Measurements from ENCODE around the gene UNK.

Gene UNK

DNA sequence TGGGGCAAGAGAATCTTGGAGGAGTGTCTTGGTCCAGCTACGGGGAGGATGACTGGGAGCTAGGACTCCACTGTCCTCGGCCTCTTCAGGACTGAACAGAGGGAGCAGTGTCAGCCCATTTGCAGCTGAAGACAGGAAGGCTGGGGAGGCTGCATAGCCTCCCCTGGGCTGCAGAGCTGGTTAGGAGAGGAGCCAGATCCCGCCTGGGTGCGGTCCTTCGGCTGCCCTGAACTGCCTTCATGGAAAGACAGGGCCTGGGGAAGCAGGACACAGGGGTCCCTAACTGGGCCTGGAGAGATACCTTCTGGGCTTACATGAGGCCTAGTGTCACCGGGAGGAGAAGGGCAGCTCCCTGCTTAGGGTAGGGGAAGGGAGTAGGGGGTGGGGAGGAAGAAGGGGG, 33.0 kb downstream of the UNK start:
- no peak overlapping the region for H3K56ac ChIP-seq (ENCODE audit: low read length)
- H3K27ac ChIP-seq (ENCODE audit: low read depth, low read length), result no peak overlapping the region
- H3K4me2 ChIP-seq (ENCODE audit: low read length), result no peak overlapping the region
- H2BK5ac ChIP-seq (ENCODE audit: low read length), result no peak overlapping the region
- no peak overlapping the region for H3K18ac ChIP-seq (ENCODE audit: low read length)
- H3K27me3 ChIP-seq (ENCODE audit: insufficient read depth, low read length, poor library complexity), result no peaks in the 10 kb centered on the region
- no peak overlapping the region for H2BK15ac ChIP-seq (replicated peaks; ENCODE audit: low read depth)
- H2AK5ac ChIP-seq (ENCODE audit: low read length), result no peak overlapping the region
- no peak overlapping the region for H3K4ac ChIP-seq (ENCODE audit: low read depth, low read length)
- no peaks in the 10 kb centered on the region for H3K4me1 ChIP-seq (ENCODE audit: control insufficient read depth, low read depth, low read length)
- no peaks in the 10 kb centered on the region for H3K79me2 ChIP-seq (ENCODE audit: control insufficient read depth, insufficient read depth, low read length)
- no peak overlapping the region for H3K23ac ChIP-seq (ENCODE audit: low read length)
- no peaks in the 10 kb centered on the region for H3K79me1 ChIP-seq (ENCODE audit: low read length)
- H4K8ac ChIP-seq (ENCODE audit: low read depth, low read length), result no peak overlapping the region
- no peak overlapping the region for H4K5ac ChIP-seq (ENCODE audit: low read length)
- WGBS (ENCODE audit: extremely low coverage, insufficient coverage, low lambda C conversion rate), result no CpG with 5 or more reads among the region's 6 CpGs
- H3K4me3 ChIP-seq (ENCODE audit: low read length), result no peak overlapping the region
- no peak overlapping the region for H3K9ac ChIP-seq (ENCODE audit: low read length)
- no peak for DNase-seq
- H2BK120ac ChIP-seq (ENCODE audit: low read depth, low read length), result no peak overlapping the region
- H3K36me3 ChIP-seq (ENCODE audit: control insufficient read depth, insufficient read depth, low read length), result peaks cover 25% of the 10 kb centered on the region

DNA sequence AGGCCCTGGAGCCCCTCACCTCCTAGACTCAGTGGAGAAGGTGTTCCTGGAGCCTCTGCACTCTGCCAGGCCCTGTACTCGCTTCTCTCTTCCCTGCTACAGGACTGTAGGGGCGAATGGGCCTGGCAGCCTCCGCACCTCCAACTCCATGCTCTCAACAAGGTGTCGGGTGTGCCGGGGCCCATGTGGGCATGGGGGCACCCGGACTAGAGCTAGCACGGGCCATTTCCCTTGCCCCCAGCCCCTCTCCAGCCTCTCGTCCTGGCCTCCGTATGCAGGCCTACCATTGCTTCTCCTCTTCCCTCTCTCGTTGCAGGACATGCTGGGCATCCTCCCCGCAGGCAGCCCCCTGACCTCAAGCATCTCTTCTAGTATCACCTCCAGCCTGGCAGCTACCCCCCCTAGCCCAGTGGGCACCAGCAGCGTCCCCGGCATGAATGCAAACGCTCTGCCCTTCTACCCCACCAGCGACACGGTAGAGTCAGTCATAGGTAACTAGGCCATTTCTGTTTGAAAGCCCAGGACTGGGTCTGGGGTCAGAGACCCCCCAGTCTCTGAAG, 33.8 kb downstream of the UNK start:
- no peak overlapping the region for H2AK5ac ChIP-seq (ENCODE audit: low read length)
- no peak overlapping the region for H3K9ac ChIP-seq (ENCODE audit: low read length)
- H3K18ac ChIP-seq (ENCODE audit: low read length), result no peak overlapping the region
- no peaks in the 10 kb centered on the region for H3K27me3 ChIP-seq (ENCODE audit: insufficient read depth, low read length, poor library complexity)
- H2BK15ac ChIP-seq (replicated peaks; ENCODE audit: low read depth), result no peak overlapping the region
- no peak overlapping the region for H4K8ac ChIP-seq (ENCODE audit: low read depth, low read length)
- no CpG with 5 or more reads among the region's 16 CpGs for WGBS (ENCODE audit: extremely low coverage, insufficient coverage, low lambda C conversion rate)
- no peaks in the 10 kb centered on the region for H3K4me1 ChIP-seq (ENCODE audit: control insufficient read depth, low read depth, low read length)
- H3K4ac ChIP-seq (ENCODE audit: low read depth, low read length), result no peak overlapping the region
- no peak overlapping the region for H3K56ac ChIP-seq (ENCODE audit: low read length)
- H3K79me2 ChIP-seq (ENCODE audit: control insufficient read depth, insufficient read depth, low read length), result no peaks in the 10 kb centered on the region
- H3K36me3 ChIP-seq (ENCODE audit: control insufficient read depth, insufficient read depth, low read length), result peaks cover 20% of the 10 kb centered on the region
- no peak overlapping the region for H3K4me3 ChIP-seq (ENCODE audit: low read length)
- no peak overlapping the region for H2BK120ac ChIP-seq (ENCODE audit: low read depth, low read length)
- no peak overlapping the region for H3K23ac ChIP-seq (ENCODE audit: low read length)
- no peak overlapping the region for H3K27ac ChIP-seq (ENCODE audit: low read depth, low read length)
- H3K4me2 ChIP-seq (ENCODE audit: low read length), result no peak overlapping the region
- no peak overlapping the region for H4K5ac ChIP-seq (ENCODE audit: low read length)
- H2BK5ac ChIP-seq (ENCODE audit: low read length), result no peak overlapping the region
- no peaks in the 10 kb centered on the region for H3K79me1 ChIP-seq (ENCODE audit: low read length)
- no peak for DNase-seq

DNA sequence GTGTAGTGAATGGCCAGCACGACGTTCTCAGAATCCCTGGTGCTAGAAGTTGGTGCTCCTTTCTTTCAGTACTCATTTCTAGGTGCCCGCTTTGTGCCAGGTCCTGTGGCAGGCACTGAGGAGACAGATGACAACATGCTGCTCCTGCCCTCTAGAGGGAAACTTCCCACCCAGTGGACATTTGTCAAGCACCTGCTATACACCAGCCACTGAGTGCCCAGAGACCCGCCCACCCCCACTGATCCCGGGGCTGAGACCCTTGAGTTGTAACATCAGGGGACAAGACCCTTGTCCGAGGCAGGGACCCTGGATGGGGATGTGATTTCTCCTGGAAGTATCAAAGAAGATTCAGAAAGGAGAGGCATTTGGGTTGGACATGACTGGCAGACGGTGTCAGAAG, 34.5 kb downstream of the UNK start:
- Histone ChIP-seq H4K5ac (ENCODE audit: low read length) (no peak overlapping the region), H3K36me3 (ENCODE audit: control insufficient read depth, insufficient read depth, low read length) (peaks cover 17% of the 10 kb centered on the region), H2BK15ac (replicated peaks; ENCODE audit: low read depth) (no peak overlapping the region), H3K79me1 (ENCODE audit: low read length) (no peaks in the 10 kb centered on the region), H3K4me2 (ENCODE audit: low read length) (no peak overlapping the region), H3K23ac (ENCODE audit: low read length) (no peak overlapping the region), H2AK5ac (ENCODE audit: low read length) (no peak overlapping the region), H3K18ac (ENCODE audit: low read length) (no peak overlapping the region), H3K4ac (ENCODE audit: low read depth, low read length) (no peak overlapping the region), H3K56ac (ENCODE audit: low read length) (no peak overlapping the region), H2BK5ac (ENCODE audit: low read length) (no peak overlapping the region), H3K27me3 (ENCODE audit: insufficient read depth, low read length, poor library complexity) (no peaks in the 10 kb centered on the region), H3K27ac (ENCODE audit: low read depth, low read length) (no peak overlapping the region), H3K4me1 (ENCODE audit: control insufficient read depth, low read depth, low read length) (no peaks in the 10 kb centered on the region), H4K8ac (ENCODE audit: low read depth, low read length) (no peak overlapping the region), H3K4me3 (ENCODE audit: low read length) (no peak overlapping the region), H3K9ac (ENCODE audit: low read length) (no peak overlapping the region), H3K79me2 (ENCODE audit: control insufficient read depth, insufficient read depth, low read length) (no peaks in the 10 kb centered on the region), H2BK120ac (ENCODE audit: low read depth, low read length) (no peak overlapping the region)
- no peak for DNase-seq
- WGBS (ENCODE audit: extremely low coverage, insufficient coverage, low lambda C conversion rate), result no CpG with 5 or more reads among the region's 7 CpGs

- Histone ChIP-seq H3K36me3 (ENCODE audit: control insufficient read depth, insufficient read depth, low read length) (peaks cover 16% of the 10 kb centered on the region), H3K27ac (ENCODE audit: low read depth, low read length) (no peak overlapping the region), H2BK15ac (replicated peaks; ENCODE audit: low read depth) (no peak overlapping the region), H3K79me2 (ENCODE audit: control insufficient read depth, insufficient read depth, low read length) (no peaks in the 10 kb centered on the region), H3K4me1 (ENCODE audit: control insufficient read depth, low read depth, low read length) (no peaks in the 10 kb centered on the region), H3K4ac (ENCODE audit: low read depth, low read length) (no peak overlapping the region), H4K5ac (ENCODE audit: low read length) (no peak overlapping the region), H3K56ac (ENCODE audit: low read length) (no peak overlapping the region), H3K18ac (ENCODE audit: low read length) (no peak overlapping the region), H3K23ac (ENCODE audit: low read length) (no peak overlapping the region), H2BK5ac (ENCODE audit: low read length) (no peak overlapping the region), H2AK5ac (ENCODE audit: low read length) (no peak overlapping the region), H3K4me3 (ENCODE audit: low read length) (no peak overlapping the region), H3K79me1 (ENCODE audit: low read length) (no peaks in the 10 kb centered on the region), H3K9ac (ENCODE audit: low read length) (no peak overlapping the region), H2BK120ac (ENCODE audit: low read depth, low read length) (no peak overlapping the region), H4K8ac (ENCODE audit: low read depth, low read length) (no peak overlapping the region), H3K4me2 (ENCODE audit: low read length) (no peak overlapping the region), H3K27me3 (ENCODE audit: insufficient read depth, low read length, poor library complexity) (no peaks in the 10 kb centered on the region)
- DNase-seq, result no peak
- WGBS (ENCODE audit: extremely low coverage, insufficient coverage, low lambda C conversion rate), result no CpG with 5 or more reads among the region's 16 CpGs
Observed at GRCh38 chr17:75819678-75820077, 35.1 kb downstream of the UNK start.

- WGBS (ENCODE audit: extremely low coverage, insufficient coverage, low lambda C conversion rate), result no CpG with 5 or more reads among the region's 21 CpGs
- no peaks in the 10 kb centered on the region for H3K79me2 ChIP-seq (ENCODE audit: control insufficient read depth, insufficient read depth, low read length)
- H3K4ac ChIP-seq (ENCODE audit: low read depth, low read length), result no peak overlapping the region
- H3K4me1 ChIP-seq (ENCODE audit: control insufficient read depth, low read depth, low read length), result no peaks in the 10 kb centered on the region
- no peak overlapping the region for H4K8ac ChIP-seq (ENCODE audit: low read depth, low read length)
- H4K5ac ChIP-seq (ENCODE audit: low read length), result no peak overlapping the region
- H2BK15ac ChIP-seq (replicated peaks; ENCODE audit: low read depth), result no peak overlapping the region
- H2BK5ac ChIP-seq (ENCODE audit: low read length), result no peak overlapping the region
- H3K4me3 ChIP-seq (ENCODE audit: low read length), result no peak overlapping the region
- no peak overlapping the region for H2AK5ac ChIP-seq (ENCODE audit: low read length)
- H3K18ac ChIP-seq (ENCODE audit: low read length), result no peak overlapping the region
- H3K23ac ChIP-seq (ENCODE audit: low read length), result no peak overlapping the region
- no peaks in the 10 kb centered on the region for H3K27me3 ChIP-seq (ENCODE audit: insufficient read depth, low read length, poor library complexity)
- H3K27ac ChIP-seq (ENCODE audit: low read depth, low read length), result no peak overlapping the region
- H3K56ac ChIP-seq (ENCODE audit: low read length), result no peak overlapping the region
- no peak overlapping the region for H2BK120ac ChIP-seq (ENCODE audit: low read depth, low read length)
- H3K9ac ChIP-seq (ENCODE audit: low read length), result no peak overlapping the region
- H3K79me1 ChIP-seq (ENCODE audit: low read length), result no peaks in the 10 kb centered on the region
- no peak for DNase-seq
- no peak overlapping the region for H3K4me2 ChIP-seq (ENCODE audit: low read length)
- H3K36me3 ChIP-seq (ENCODE audit: control insufficient read depth, insufficient read depth, low read length), result peaks cover 13% of the 10 kb centered on the region
Observed at GRCh38 chr17:75820094-75821080, 35.8 kb downstream of the UNK start.

All from mesendoderm (in vitro differentiated cells).